Measurements from ENCODE around the gene GALNT2. TPM values are rescaled to one million over a fixed set of nuclear protein-coding genes. Genes with fewer than 3 reads are reported as not detected.

GALNT2 gene
- total RNA-seq, 1 donor from 2014 or later = 62.8 TPM

GRCh38 chr1:230219174-230220067 lies 152.4 kb downstream of the GALNT2 start:
- no peak for DNase-seq (ENCODE audit: low spot score in 2 of 2)
- no peak for FAIRE-seq

DNA sequence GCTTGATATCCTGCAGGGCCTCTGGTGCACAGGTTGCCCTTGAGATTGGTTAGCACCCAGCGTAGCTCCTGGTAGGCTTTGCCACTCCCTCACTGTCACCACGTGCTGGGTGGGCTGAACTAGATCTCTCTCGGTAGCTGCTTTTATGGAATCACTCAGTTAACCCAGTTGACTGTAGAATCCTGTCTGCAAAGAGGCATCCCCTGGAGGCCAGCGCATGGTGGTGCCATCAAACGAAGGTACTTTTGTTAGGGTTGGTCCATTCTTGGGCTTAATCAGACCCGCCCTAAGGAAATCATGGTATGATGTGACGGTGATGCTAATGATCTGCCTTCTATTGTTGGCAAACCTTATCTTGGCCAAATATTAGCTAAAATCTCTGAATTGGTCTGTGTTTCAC lies 153.4 kb downstream of the GALNT2 start:
- no peak for FAIRE-seq
- DNase-seq (ENCODE audit: low spot score in 2 of 2) = no peak

DNA sequence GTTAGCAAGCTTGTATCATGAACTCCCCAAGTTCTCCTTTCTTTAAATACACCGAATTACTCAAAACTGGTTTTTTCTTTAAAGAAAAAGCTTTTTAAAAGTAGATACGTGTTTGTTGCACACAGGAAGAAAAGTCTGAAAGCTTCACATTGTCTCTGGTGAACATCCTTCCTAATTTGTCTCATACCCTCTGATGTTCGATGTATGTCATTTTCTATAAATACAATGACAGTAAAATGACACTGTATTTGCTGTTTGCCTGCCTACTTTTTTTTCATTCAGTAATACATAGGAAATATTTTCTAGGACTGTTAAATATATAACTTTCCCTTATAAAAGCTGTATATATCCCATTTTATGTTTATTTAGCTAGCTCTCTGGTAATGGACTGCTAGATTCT lies 153.9 kb downstream of the GALNT2 start:
- DNase-seq (ENCODE audit: low spot score in 2 of 2) (no peak), FAIRE-seq (no peak)

DNA sequence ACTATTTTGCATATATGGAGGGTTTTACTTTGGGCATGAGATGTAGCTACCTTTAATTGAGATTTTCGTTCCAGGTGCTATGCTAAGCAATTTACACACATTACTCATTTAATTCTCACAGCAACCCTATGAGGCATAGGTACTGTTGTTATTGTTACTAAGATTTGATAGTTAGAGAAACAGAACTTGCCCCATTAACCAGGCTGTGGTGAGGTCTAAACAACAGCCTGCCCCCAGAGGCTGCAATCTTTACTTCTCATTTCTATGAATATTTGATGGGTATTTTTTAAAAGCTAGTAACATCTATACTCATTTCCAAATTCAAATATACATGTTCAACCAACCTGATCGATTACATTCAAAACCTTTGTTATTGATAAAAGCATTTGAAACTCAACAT lies 155.6 kb downstream of the GALNT2 start:
- FAIRE-seq (no peak), DNase-seq (ENCODE audit: low spot score in 2 of 2) (no peak)

DNA sequence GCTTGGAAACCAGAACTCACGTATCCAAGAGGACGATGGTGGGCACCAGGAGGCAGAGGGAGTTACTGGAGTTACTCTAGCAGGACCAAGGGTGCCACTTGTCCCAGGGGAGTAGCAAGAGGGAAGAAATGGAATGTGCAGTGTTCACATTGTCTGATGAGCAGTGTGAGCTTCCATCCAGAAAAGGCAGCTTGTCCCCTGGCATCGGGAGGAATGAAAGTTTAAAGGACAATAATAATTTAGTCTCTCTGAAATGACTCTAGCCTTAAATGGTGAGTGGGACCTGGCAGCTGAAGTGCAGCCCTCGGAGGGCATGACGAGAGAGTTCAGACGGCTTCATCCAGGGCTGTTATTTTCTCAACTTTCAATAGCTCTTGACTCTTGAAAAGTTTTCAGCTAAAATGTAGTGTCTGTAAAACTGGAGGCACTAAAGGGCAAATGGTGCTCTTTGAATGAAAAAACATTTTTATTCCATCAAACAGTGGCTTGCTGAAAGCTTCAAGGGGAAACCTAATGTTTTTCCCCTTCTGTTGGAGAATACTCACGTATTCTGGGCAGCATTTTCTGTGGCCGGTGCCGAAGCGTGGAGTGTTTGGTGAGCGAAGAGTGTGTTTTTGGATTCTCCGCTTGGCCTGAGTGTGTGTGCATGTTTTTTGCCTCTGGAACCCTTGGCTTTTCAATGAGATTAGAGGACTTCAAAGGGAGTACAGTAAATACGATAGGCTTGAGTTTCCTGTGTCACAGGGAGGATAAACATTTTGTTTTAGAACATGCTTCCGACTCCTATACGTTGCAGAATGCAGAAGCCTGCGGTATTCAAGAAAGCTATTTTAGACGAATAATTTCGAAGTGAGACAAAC lies 157.3 kb downstream of the GALNT2 start:
- FAIRE-seq (no peak), DNase-seq (ENCODE audit: low spot score in 2 of 2) (no peak)

GRCh38 chr1:230226007-230226800 lies 159.2 kb downstream of the GALNT2 start:
- FAIRE-seq = no peak

DNA sequence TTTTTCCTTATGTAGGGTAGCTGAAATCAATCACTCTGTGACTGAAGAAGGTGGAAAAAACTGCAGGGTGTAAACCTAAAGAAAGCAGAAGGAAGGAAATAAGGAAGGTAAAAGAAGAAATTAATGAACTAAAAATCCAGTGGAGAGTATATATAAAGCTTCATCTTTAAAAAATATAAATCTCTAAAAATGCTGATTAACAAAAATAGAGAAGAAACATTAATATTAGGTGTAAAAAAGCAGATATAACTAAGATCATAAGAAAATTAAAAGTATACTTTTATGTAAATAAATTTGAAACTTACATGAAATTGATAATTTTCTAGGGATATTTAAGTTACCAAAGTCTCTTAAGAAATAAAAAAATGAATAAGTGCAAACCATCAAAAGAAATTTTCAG lies 159.8 kb downstream of the GALNT2 start:
- DNase-seq (ENCODE audit: low spot score in 2 of 2) (no peak), FAIRE-seq (peak; percentile 75)

More at GRCh38 chr1:230226007-230226800, 159.2 kb downstream of the GALNT2 start:
- no peak for DNase-seq (ENCODE audit: low spot score in 2 of 2)

DNA sequence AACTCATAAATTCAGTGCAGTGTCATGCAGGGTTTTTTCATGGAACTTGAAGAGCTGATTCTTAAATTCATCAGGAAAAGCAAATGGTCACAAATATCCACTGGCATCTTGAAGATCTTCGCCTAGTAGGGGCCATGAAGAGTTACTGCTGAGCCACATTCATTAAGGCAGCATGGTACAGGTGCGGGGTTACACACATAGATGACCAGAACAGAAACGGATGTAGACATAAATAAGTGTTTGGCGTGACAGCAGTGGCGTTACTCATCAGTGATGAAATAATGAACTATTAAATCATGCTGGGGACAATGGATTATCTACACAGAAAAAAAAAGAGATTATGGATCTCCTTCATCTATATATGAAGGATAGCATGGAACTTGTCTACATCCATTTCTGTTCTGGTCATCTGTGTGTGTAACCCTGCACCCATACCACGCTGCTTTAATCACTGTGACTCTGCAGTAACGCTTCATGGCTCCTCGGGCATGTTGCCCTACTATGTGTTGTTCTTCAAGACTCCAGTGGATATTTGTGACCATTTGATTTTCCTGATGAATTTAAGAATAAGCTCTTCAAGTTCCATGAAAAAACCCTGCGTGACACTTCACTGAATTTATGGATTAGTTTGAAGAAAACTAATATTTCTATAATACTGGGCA lies 161.3 kb downstream of the GALNT2 start:
- no peak for DNase-seq (ENCODE audit: low spot score in 2 of 2)
- no peak for FAIRE-seq

GRCh38 chr1:230230273-230230672 lies 163.2 kb downstream of the GALNT2 start:
- FAIRE-seq (no peak), DNase-seq (ENCODE audit: low spot score in 2 of 2) (no peak)

- DNase-seq (ENCODE audit: low spot score in 2 of 2) = no peak
- FAIRE-seq = no peak
These were observed 164.1 kb downstream of the GALNT2 start for GRCh38 chr1:230230948-230231773.

GRCh38 chr1:230231774-230232145 lies 164.7 kb downstream of the GALNT2 start:
- DNase-seq (ENCODE audit: low spot score in 2 of 2) (no peak), FAIRE-seq (no peak)

DNA sequence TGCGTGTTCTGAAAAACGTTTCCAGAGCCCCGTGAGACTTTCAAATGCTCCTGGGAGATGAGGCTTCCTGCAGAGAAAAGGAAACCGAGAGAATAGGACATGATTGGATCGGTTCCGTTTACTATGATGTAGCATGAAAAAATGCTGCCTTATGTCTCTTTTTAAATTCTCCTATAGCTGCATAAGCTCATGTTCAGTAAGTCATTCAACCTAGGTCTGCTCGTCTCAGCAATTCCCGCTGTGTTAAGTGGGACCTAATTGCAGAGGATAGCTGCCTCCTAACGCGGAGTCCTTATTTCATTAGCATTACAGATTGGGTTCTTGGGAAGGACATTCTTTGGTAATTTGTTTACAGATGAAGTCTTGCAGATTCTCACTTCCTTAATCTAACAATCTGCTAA lies 165.3 kb downstream of the GALNT2 start:
- FAIRE-seq = no peak
- DNase-seq (ENCODE audit: low spot score in 2 of 2) = no peak

DNA sequence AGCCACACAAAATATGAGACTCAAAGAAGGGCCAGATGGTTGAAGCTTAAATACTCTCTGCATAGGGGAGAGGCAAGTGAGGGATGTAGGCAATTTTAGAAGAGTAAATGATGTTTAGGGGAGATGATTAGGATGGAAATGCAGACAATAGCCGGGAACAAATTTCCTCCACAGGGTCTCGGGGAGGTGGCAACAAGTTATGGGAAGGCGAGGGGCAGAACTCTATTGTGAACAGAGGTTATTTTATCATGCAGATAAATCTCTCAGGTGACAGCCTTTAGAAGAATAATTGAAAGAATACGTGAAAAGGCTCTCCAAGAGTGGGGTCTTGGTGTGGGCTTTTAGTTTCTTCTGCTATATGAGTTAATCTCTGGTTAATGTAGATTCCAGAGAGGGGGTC lies 166.7 kb downstream of the GALNT2 start:
- DNase-seq (ENCODE audit: low spot score in 2 of 2) (no peak), FAIRE-seq (no peak)

GRCh38 chr1:230235876-230236275 lies 168.8 kb downstream of the GALNT2 start:
- FAIRE-seq = no peak

DNA sequence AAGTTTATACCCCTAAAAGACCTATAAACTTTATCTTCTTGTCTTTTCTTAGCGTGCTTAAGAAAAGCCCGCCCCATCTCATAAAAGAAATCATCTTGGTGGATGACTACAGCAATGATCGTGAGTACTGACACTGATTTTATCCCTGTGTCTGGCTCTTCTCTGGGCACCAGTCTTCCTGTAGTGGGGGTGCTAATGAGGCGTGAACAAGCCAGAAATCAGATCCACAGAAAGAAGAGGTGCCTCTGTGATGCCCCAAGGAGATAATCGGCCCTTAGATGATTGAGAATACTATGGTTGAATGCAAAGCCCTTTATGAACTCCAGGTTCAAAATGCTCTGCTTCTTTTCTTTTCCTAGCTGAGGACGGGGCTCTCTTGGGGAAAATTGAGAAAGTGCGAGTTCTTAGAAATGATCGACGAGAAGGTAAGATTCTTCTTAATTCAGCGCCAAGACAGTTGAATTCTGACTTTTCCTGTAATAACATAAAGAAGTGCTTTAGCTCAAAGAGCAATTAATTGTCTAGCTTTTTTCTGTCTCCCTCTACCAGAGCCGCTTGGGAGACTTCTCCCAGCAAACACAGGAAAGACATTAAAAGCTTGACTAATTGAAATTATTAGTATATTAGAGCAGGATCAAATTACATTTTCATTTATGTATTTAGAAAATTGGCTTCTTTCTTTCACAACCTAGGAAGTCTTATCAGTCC lies 169.4 kb downstream of the GALNT2 start:
- DNase-seq (ENCODE audit: low spot score in 2 of 2) (no peak), FAIRE-seq (no peak)

More at GRCh38 chr1:230235876-230236275, 168.8 kb downstream of the GALNT2 start:
- no peak for DNase-seq (ENCODE audit: low spot score in 2 of 2)

DNA sequence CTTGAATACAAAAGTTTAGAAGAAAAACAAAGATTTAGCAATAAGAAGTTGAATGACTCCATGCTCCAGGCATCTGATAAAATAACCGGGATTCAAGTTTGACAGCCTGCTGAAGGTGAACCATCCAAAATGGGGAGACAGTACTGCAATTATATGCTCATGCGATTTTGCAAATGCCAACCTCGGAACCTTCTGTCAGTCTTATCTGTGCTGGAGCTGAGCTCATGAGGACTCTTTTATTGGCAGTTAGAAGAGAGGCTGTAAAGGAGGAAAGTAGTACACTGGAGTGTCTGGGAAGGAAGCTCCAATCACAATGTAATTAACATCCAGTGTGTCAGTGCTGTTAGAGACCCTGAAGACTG lies 170.0 kb downstream of the GALNT2 start:
- no peak for FAIRE-seq
- no peak for DNase-seq (ENCODE audit: low spot score in 2 of 2)

GRCh38 chr1:230237805-230238204 lies 170.8 kb downstream of the GALNT2 start:
- no peak for DNase-seq (ENCODE audit: low spot score in 2 of 2)
- no peak for FAIRE-seq

DNA sequence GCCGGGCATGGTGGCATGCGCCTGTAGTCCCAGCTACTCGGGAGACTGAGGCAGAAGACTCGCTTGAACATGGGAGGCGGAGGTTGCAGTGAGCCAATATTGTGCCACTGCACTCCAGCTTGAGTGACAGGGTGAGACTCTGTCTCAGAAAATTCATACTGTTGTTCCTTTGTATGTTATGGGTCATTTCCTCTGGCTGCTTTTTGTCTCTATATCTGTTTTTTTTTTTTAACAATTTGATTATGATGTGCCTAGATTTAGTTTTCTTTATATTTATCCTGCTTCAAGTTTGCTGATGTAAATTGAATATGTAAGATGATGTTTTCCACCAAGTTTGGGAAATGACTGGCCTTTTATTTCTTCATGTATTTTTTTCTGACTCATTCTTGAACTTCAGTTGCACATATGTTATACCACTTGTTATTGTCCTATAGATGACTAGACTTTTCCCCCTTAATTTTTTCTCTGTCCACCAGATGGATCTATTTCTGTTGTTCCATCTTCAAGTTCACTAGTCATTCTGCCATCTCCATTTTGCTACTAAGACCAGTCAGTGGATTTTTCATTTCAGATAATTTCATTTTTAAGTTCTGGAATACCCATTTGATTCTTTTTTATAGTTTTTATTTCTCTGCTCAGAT lies 173.5 kb downstream of the GALNT2 start:
- no peak for DNase-seq (ENCODE audit: low spot score in 2 of 2)
- no peak for FAIRE-seq
